Right lobe of liver (tissue), 4 donors: ENCODE results near the gene POMT1.

Source experiments
- POLR2A ChIP-seq: fragments of 450-650 bp; IDR thresholded peaks from one replicate; pipeline ENCODE4 v1.6.1; 2017; ENCODE audit warnings: antibody characterized with exemption, mild to moderate bottlenecking
- TF ChIP-seq, protein P1 (sequence below), 4 donors: fragments of 200-600 bp in 3 of 4; fragments of 450-650 bp in 1 of 4; IDR thresholded peaks; one replicate each; pipeline versions ENCODE4 v1.5.1 to v1.8.0; 2016 to 2022; ENCODE audit warnings: antibody characterized with exemption in 4 of 4, mild to moderate bottlenecking in 2 of 4
- donor health status: DM: no; HTN: no; CAD: no.
- donor health status: DM: no; HTN: no; CAD: no.
- donor health status: DM: no; HTN: yes; CAD: no.

DNA sequence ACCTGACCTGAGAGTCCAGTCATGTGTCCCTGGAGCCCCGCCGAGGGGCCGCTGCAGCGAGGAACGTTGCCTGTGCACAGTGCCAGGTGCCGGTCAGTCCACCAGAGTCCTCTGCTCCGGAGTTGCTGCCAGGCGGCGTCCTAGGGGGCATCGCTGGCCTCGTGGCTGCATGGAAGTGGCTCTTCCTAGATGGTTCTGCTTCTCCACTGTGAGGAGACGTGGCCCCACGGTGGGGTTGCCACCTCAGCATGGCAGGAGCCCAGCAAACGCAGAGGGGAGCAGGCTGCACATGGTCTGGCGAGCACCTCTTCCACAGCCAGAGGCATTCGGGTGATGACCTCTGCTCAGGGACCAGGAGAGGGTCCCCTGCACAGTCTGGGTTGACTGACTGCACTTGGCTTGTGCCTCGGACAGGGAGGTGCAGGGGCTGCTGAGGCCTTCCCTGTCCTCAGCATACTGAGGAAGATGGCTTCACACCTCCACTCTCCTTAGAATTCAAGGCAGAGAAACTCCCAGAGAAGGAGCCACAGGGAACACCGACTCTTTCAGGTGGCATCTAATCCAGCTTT lies 25.9 kb upstream of the POMT1 start:
- TF ChIP-seq, protein P1, sequence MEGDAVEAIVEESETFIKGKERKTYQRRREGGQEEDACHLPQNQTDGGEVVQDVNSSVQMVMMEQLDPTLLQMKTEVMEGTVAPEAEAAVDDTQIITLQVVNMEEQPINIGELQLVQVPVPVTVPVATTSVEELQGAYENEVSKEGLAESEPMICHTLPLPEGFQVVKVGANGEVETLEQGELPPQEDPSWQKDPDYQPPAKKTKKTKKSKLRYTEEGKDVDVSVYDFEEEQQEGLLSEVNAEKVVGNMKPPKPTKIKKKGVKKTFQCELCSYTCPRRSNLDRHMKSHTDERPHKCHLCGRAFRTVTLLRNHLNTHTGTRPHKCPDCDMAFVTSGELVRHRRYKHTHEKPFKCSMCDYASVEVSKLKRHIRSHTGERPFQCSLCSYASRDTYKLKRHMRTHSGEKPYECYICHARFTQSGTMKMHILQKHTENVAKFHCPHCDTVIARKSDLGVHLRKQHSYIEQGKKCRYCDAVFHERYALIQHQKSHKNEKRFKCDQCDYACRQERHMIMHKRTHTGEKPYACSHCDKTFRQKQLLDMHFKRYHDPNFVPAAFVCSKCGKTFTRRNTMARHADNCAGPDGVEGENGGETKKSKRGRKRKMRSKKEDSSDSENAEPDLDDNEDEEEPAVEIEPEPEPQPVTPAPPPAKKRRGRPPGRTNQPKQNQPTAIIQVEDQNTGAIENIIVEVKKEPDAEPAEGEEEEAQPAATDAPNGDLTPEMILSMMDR (IDR thresholded peaks at IDR 0.05) = no peak
- TF ChIP-seq POLR2A = no peak
